ENCODE data around the gene TEX50.
A peak's percentile ranks its signal among the peaks of the same experiment; 100 is the strongest.
"Not testable (repeated sequence)": the region's sequence is repeated elsewhere in the genome, so short reads cannot be mapped to it uniquely, and the experiment has no call there.

Gene TEX50, protein sequence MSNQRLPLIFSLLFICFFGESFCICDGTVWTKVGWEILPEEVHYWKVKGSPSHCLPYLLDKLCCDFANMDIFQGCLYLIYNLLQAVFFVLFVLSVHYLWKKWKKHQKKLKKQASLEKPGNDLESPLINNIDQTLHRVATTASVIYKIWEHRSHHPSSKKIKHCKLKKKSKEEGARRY

DNA sequence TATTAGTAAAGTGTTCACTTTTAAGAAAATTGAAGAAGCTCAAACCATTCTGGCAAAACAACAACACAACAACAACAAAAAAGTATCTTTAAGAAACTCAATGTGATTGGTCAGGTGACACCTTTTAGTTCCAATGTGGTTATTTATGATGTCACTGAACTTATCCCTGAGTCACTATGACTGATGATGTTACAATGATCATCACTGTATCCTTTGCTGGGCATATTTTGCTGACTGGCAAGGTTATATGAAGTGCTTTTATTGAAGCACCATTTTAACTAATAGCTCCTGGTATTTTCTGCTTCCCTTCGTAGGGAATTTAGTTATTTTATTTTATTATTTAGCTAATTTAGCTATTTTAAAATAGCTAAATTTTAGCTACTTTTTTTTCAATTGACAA is at the start of gene TEX50:
TEX50 (plus strand) TSS at position 223 of the 400 bp plus-strand sequence. CDS start 184 bp downstream, outside the sequence.
- DNase-seq (ENCODE audit: low spot score): no peak

DNA sequence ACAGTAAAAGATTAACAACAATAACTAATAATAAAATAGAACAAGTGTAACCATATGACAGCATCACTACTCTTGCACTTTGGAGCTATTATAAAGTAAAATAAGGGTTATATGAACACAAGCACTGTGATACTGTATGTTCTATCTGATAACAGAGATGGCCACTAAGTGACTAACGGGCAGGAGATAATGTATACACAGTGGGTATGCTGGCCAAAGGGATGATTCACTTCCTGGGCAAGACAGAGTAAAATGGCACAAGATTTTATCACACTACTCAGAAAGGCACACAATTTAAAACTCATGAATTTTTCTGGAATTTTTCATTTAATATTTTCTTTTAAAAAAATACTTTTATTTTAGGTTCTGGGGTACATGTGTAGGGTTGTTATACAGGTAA is 44.6 kb upstream of the TEX50 start:
- no peak for DNase-seq (ENCODE audit: low spot score)

DNA sequence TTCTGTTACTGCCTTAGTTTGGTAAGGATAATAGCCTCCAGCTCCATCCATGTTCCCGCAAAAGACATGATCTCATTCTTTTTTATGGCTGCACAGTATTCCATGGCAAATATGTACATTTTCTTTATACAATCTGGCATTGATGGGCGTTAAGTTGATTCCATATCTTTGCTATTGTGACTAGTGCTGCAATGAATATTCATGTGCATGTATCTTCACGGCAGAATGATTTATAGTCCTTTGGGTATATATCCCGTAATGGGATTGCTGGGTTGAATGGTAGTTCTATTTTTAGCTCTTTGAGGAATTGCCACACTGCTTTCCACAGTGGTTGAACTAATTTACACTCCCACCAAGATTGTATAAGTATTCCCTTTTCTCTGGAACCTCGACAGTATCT is 44.0 kb upstream of the TEX50 start:
- not testable (repeated sequence) for DNase-seq (ENCODE audit: low spot score)

DNA sequence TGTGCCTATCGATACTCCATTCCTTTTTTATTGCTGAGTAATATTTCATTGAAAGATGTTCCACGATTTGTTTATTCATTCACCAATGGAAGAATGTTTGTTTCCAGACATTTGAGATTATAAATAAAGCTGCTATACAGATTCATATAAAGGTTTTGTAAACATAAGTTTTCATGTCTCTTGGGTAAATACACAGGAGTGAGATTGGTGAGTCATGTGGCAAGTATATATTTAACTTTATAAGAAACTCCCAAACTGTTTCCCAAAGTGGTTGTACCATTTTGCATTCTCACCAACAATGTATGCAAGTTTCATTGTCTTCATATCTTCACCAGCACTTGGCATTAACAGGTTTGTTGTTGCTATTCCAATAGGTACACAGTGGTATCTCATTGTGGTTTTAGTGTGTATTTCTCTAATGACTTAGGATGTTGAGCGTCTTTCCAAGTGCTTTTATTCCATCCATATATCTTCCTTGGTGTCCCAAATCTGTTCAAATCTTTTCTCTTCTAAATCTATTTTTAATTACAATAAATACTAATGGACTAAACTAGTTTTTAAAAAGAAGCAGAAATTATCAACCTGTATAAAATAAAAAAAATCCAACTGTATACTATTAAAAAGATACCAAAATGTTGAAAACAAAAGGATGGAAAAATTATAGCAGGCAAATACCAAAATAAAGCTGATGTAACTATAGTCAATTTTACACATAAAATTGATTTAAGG is 38.9 kb upstream of the TEX50 start:
- no peak for DNase-seq (ENCODE audit: low spot score)

DNA sequence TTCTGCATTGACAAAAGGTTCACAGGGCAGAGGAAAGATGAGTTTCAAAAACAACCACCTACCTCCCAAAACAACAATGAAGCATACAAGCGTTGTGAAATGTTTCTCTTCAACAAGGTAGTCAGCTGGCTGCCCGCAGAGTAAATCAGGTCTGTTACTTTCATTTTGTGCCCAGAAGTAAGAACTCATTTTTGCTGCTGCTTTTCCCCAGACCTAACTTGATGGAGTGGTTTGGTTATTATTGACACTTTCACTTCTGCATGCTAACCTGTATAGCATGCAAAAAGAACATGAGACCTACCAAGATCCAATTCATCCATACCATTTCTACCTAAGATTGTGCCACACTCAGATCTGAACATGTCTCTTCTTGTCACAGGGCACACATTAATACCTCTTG is 33.5 kb upstream of the TEX50 start:
- DNase-seq (ENCODE audit: low spot score): no peak

DNA sequence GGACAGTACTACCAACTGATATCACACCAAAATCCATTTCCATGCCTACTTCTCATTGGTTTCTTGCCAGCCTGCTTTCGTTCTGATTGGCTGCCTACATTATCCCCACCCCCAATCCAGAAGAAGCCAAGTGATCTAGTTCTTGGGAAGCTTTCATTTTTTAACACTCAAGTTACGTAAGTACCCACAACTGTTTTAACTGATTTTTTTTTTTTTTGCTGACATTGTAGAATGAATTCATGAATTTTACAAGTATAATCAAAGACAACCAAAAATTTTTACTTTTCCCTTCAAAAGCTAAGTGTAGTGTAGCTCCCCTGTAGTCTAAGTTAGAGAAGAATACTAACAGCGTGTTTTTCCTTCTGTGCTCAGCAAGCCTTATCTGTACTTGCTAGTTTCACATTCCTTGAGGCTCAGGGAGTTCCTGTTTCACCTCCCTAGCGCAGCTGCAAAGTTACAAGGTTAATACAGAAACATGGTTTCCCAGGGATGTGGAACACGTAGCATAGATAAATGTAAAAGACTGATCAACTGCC is 32.0 kb upstream of the TEX50 start, which contains the start of gene SLC9C2:
SLC9C2 (minus strand) TSS at position 17 of the 536 bp plus-strand sequence. CDS start 1,296 bp downstream, outside the sequence.
- no peak for DNase-seq (ENCODE audit: low spot score)

DNA sequence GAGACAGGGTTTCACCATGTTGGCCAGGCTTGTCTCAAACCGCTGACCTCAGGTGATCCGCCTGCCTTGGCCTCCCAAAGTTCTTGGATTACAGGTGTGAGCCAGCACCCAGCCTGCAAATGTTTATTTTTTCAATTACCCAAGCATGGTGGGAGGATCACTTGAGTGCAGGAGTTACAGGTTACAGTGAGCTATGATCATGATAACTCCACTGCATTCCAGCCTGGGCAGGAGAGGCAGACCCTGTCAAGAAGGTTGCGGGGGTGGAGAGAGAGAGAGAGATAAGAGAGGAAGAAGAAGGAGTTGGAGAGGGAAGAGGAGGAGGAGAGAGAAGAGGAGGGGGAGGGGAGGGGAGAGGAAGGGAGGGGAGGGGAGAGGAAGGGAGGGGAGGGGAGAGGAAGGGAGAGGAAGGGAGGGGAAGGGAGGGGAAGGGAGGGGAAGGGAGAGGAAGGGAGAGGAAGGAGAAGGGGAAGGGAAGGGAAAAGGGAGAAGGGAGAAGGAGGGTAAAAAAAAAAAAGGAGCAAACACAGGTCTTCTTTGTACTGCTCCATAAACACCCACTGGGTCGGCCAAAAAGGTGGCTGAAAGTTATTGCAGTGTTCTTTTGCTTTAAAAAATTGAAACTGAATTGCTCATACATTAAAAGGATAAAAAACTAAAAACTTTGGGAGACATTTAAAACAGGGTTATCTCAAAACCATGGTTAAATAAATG is 26.5 kb upstream of the TEX50 start:
- DNase-seq (ENCODE audit: low spot score): no peak

DNA sequence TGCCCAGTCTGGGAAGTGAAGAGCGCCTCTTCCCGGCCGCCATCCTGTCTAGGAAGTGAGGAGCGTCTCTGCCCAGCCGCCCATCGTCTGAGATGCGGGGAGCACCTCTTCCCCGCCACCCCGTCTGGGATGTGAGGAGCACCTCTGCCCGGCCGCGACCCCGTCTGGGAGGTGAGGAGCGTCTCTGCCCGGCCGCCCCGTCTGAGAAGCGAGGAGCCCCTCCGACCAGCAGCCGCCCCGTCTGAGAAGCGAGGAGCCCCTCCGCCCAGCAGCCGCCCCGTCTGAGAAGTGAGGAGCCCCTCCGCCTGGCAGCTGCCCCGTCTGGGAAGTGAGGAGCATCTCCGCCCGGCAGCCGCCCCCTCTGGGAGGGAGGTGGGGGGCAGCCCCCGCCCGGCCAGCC is 22.1 kb upstream of the TEX50 start:
- not testable (repeated sequence) for DNase-seq (ENCODE audit: low spot score)

DNA sequence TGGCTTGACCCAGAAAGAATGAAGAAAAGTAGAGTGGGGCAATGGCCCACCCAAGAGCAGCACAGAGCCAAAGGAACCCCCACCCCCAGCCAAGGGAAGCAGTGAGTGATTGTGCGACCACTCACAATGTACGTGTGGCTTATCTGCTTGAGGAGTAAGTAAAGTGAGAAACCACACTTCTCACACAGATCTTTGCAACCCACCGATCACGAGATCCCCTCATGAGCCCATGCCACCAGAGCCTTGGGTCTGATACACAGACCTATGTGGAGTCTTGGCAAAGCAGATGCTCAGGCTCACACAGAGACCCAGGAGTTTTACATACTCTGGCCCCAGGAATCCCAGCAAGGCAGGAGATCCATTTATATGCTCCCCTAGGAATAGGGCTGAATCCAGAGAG is 18.3 kb upstream of the TEX50 start:
- no peak for DNase-seq (ENCODE audit: low spot score)

DNA sequence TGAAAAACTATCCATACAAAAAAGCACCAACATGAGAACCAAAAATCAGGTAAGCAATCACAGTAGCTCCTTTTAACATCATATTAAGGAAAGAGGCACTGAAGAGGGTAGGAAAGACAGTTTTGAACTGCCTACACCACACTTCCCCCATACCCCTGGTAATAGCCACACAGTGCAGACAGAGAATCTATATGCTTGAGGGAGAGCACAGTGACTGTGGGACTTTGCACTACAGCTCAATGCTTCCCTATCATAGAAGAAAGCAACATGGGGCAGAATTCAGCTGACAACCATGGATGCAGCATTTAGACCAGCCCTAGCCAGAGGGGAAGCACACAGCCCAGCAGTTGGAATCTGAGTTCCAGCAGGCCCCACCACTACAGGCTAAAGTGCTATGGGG is 7.9 kb upstream of the TEX50 start:
- DNase-seq (ENCODE audit: low spot score): no peak

DNA sequence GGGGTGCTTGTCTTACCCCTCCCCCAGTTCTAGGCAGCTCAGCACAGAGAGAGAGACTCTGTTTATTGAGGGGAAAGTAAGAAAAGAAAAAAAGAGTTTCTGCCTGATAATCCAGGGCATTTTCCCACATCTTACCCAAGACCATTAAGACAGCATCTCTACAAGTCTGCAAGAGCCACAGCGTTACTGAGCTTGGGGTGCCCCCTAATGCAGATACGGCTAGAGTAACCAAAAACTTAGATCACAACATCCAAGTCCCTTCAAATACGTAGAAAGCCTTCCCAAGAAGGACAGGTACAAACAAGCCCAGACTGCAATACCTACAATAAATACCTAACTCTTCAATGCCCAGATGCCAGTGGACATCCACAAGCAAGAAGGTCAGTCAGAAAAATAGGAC is 6.2 kb upstream of the TEX50 start:
- DNase-seq (ENCODE audit: low spot score): no peak

DNA sequence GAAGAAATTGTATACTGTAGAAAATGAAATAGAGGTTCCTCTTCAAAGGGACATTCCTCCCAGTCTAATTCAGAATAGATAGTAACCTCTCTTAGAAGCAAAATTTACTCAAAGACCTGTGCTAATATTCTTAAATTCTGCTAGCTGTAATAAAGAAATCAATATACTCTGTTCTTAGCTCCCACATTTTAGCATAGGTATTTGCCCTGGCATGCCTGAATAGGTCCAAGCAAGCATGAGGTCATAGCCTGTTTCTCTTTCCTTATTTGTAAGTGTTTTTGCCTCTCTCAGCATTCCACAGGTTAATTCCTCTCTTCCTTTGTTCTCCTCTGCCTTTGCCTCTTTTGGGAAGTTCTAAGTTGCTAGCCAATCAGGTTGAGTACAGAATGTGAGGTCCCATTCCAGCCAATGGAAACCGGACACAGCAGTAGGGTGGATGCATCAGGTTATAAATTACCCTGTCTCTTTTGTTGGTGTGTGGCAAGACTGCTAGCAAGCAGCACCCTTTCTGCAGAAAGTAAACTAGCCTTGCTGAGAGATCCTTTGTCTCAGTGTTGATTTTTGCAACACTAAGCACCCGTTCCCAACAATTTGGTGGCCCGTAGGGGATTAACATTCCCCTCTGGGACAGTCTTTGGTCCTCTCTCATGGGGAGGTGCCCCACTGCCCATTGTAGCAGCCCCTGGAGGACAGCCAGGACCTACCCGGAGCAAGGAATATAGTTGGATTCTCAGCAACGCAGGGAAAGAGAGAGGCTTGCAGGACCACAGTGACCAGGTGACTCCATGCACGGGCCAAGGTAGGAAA is 2.3 kb downstream of the TEX50 start:
- DNase-seq (ENCODE audit: low spot score): peak; percentile 56

DNA sequence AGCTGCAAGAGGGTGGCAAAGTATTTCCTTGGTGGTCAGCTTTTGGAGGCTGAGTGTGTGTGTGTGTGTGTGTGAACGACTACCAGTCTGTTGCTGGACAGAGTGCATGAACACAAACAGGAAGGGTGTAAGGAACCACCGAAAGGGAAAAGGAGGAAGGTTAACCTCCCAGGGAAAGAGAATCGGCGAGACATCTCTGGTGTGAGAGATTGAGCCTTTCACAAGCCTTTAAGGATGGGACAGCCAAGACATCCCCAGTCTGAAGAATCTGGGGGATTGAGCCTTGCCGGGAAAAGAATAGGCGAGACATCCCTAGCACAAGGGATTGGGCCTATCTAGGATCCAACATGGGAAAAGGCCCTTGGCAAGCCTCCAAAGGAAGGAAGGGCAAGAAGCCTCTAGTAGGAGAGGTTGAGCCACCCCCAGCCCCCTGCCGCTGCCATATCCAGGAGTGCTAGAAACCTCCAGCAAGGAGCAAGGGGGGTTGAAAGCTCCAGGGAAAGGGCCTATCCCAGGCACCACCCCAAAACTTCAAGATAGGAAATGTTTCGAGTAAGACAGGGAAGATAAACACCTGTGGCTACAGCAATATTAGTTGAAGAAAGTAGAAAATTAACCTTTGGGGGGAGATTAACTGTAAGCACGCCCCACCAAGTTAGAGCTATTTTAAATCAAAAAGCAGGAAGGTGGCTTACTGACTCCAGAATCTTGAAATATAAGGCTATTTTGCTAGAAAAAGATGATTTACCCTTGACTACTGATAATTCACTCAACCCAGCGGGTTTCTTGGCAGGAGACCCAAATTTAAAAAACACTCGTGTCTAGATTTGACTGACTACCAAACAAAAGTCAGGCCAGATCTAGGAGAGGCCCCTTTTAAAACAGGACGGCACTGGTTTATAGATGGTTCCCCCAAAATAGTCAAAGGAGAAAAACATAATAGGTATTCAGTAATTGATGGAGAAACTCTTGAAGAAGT is 3.2 kb downstream of the TEX50 start:
- no peak for DNase-seq (ENCODE audit: low spot score)

DNA sequence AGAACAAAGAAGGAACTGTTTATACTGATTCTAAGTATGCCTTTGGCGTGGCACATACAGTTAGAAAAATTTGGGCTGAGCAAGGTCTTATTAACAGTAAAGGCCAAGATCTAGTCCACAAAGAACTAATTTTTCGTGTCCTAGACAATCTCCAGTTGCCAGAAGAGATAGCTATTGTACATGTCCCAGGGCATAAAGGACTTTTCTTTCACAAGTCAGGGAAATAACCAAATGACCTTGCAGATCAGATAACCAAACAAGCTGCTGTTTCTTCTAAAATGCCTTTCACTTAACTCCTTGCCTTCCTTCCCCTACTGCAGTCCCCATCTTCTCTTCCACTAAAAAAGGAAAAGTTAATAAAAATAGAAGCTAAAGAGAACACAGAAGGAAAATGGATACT is 4.0 kb downstream of the TEX50 start:
- no peak for DNase-seq (ENCODE audit: low spot score)

DNA sequence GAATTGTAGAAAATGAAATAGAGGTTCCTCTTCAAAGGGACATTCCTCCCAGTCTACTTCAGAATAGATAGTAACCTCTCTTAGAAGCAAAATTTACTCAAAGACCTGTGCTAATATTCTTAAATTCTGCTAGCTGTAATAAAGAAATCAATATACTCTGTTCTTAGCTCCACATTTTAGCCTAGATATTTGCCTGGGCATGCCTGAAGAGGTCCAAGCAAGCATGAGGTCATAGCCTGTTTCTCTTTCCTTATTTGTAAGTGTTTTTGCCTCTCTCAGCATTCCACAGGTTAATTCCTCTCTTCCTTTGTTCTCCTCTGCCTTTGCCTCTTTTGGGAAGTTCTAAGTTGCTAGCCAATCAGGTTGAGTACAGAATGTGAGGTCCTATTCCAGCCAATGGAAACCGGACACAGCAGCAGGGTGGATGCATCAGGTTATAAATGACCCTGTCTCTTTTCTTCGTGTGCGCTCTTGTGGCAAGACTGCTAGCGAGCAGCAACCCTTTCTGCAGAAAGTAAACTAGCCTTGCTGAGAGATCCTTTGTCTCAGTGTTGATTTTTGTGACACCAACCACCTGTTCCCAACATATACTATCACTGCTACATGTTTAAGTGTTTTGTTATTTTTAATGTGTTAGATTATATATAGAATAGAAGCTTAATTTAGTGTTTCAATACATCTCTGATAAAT is 7.5 kb downstream of the TEX50 start:
- not testable (repeated sequence) for DNase-seq (ENCODE audit: low spot score)

DNA sequence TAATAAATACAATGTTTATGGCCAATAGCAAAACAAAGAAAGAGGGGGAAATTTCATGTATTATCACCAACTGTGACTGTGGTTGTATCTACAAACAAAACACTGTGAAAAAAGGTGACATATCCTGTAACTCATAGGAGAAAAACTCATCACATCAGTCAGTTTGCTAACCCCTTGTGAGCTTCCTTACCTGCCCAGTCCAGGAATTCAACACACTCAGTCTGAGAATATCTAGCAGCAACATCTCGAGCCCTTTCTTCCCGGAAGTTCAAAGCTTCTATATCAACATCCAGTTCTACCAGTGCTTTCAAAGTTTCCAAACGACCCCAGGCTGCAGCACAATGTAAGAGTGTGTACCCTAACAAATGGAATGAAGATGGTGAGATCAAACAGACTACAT is 11.5 kb downstream of the TEX50 start:
- no peak for DNase-seq (ENCODE audit: low spot score)

DNA sequence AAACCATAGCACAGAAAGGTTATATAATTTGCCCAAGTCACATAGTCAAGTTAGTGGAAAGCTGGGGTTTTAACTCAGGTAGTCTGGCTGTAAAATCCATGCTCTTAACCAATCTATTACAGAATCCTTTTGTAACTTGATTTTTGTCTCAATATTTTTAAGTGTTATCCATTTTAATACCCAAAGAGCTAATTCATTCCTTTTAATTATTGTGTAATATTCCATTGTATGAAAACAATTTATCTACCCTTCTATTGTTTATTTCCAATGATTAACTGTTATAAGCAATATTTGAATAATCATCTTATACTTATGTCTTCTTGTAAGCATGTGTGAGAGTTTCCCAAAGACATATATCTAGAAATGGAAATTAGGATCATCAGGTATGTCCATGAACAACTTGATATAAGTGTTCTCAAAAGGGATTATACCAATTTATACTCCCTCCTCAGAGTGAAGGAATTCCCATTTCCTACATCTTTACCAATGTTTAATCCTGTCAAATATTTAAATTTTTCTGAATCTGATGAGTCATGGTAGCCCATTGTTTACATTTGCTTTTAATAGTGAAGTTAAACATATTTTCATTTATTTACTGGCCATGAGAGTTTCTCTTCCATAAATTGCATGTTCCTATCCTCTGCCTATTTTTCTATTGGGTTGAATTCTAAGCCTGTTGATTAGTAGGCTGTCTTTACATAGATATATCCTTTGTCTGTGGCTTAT is 13.9 kb downstream of the TEX50 start:
- DNase-seq (ENCODE audit: low spot score): no peak

DNA sequence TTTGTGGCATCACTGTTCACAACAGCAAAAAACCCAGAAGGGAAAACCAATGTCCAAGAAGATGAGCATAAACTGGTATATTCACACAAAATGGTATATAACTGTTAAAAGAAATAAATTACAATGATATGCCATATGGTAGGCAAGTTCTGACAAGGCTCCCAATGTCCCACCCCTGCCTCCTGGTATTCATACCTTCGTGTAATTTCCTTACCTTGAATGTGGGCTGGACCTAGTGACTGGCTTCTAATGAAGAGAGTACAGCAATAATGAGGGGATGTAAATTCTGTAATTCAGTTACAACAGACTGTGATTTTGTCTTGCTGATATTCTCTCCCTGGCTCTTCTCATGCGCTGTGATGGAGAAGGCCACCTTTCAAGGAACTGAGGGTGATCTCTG is 25.2 kb downstream of the TEX50 start:
- DNase-seq (ENCODE audit: low spot score): no peak

DNA sequence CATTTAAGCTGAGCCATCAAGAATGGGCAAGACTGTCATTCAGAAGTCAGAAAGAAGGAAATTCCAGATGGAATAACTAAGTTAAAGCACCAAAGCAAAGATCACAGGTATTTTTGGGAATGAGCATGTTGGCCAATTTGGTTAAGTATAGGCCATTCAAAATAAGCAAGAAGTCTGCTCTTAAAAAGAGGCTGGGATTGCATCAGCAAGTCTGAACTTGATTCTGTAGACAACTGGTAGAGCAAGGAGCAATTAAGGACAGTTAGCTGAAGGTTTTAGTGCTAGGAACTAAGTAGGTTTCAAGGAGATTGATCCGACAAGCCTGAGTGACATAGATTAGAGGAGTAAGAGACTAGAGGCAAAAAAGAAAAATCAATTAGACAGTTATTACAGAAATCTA is 26.1 kb downstream of the TEX50 start:
- DNase-seq (ENCODE audit: low spot score): no peak

DNA sequence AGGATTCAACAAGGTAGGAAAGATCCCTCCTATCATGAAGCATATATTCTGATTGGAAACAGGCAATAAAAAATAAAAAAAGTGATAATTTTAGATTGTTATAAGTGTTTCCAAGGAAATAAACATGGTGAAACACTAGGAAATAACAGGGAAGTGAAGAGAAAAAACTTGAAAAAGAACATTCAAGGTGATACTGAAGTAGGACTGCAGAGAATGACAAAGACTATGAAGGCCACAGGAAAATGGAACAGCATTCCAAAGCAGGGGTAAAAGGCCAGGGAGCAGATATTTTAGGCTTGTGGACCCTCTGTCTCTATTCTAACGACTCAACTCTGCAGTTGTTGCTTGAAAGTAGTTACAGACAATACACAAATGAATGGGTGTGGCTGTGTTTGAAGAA is 26.6 kb downstream of the TEX50 start:
- DNase-seq (ENCODE audit: low spot score): no peak
